ENCODE results near the gene SIRT3. TPM values are rescaled to one million over a fixed set of nuclear protein-coding genes. Genes with fewer than 3 reads are reported as not detected.
"Not testable (repeated sequence)": the region's sequence is repeated elsewhere in the genome, so short reads cannot be mapped to it uniquely, and the experiment has no call there.

SIRT3 gene
- total RNA-seq, 1 donor from 2014 or later = 12.6 TPM

GRCh38 chr11:206002-206384, 30.1 kb downstream of the SIRT3 start:
- FAIRE-seq (no peak), DNase-seq (ENCODE audit: low spot score in 2 of 2) (no peak)

GRCh38 chr11:205221-206001, 30.7 kb downstream of the SIRT3 start:
- FAIRE-seq = no peak
- DNase-seq (ENCODE audit: low spot score in 2 of 2) = no peak

- FAIRE-seq = no peak
Measured at GRCh38 chr11:204587-205109, 31.5 kb downstream of the SIRT3 start.

GRCh38 chr11:203945-204586, 32.1 kb downstream of the SIRT3 start:
- FAIRE-seq (no peak), DNase-seq (ENCODE audit: low spot score in 2 of 2) (no peak)

More at GRCh38 chr11:204587-205109, 31.5 kb downstream of the SIRT3 start:
- DNase-seq (ENCODE audit: low spot score in 2 of 2) = no peak

GRCh38 chr11:203056-203944, 32.8 kb downstream of the SIRT3 start:
- no peak for DNase-seq (ENCODE audit: low spot score in 2 of 2)

GRCh38 chr11:202490-202889, 33.7 kb downstream of the SIRT3 start:
- FAIRE-seq (no peak), DNase-seq (ENCODE audit: low spot score in 2 of 2) (no peak)

More at GRCh38 chr11:203056-203944, 32.8 kb downstream of the SIRT3 start:
- no peak for FAIRE-seq

- FAIRE-seq = no peak
- no peak for DNase-seq (ENCODE audit: low spot score in 2 of 2)
Measured at GRCh38 chr11:201966-202365, 34.2 kb downstream of the SIRT3 start.

- no peak for DNase-seq (ENCODE audit: low spot score in 2 of 2)
- FAIRE-seq = no peak
Measured at GRCh38 chr11:200224-201003, 35.7 kb downstream of the SIRT3 start.

- FAIRE-seq = no peak
- no peak for DNase-seq (ENCODE audit: low spot score in 2 of 2)
Measured at GRCh38 chr11:199782-200181, 36.4 kb downstream of the SIRT3 start.

GRCh38 chr11:199004-199581, 37.0 kb downstream of the SIRT3 start:
- FAIRE-seq (no peak), DNase-seq (ENCODE audit: low spot score in 2 of 2) (no peak)

GRCh38 chr11:198236-198806, 37.8 kb downstream of the SIRT3 start:
- no peak for FAIRE-seq
- DNase-seq (ENCODE audit: low spot score in 2 of 2) = no peak

- DNase-seq (ENCODE audit: low spot score in 2 of 2) (no peak), FAIRE-seq (no peak)
Measured at GRCh38 chr11:197741-198235, 38.4 kb downstream of the SIRT3 start.

- DNase-seq (ENCODE audit: low spot score in 2 of 2) = no peak
- FAIRE-seq = no peak
Measured at GRCh38 chr11:196786-197731, 39.1 kb downstream of the SIRT3 start.

GRCh38 chr11:193481-193880, 42.7 kb downstream of the SIRT3 start:
- not testable (repeated sequence) for FAIRE-seq; DNase-seq (ENCODE audit: low spot score in 2 of 2)

- FAIRE-seq = not testable (repeated sequence)
Measured at GRCh38 chr11:192674-193128, 43.4 kb downstream of the SIRT3 start, which contains the start of gene SCGB1C1. TSS of gene SCGB1C1 (plus strand) at chr11:193078. CDS start at chr11:193100, 22 bp downstream.

GRCh38 chr11:191490-192478, 44.4 kb downstream of the SIRT3 start:
- peak; percentile 81 for FAIRE-seq
- not testable (repeated sequence) for DNase-seq (ENCODE audit: low spot score in 2 of 2)

More at GRCh38 chr11:192674-193128, 43.4 kb downstream of the SIRT3 start, which contains the start of gene SCGB1C1:
- not testable (repeated sequence) for DNase-seq (ENCODE audit: low spot score in 2 of 2)
